Endothelial cell of umbilical vein (primary cell): ENCODE results near the gene LCLAT1. TPM values are rescaled to one million over a fixed set of nuclear protein-coding genes. Genes with fewer than 3 reads are reported as not detected.
"Not testable (repeated sequence)": the region's sequence is repeated elsewhere in the genome, so short reads cannot be mapped to it uniquely, and the experiment has no call there.

Experiments
- BruUV-seq: library from RNA; stranded (reverse); fragments of 400-500 nt; replicated peaks from 2 replicates; lab custom pipeline; 2021; lab: Mats Ljungman, UMichigan
- CTCF ChIA-PET: fragments of 300-600, 350-600 bp; sonication (Branson Sonifier 250); formaldehyde crosslinking; loops from one replicate; lab custom pipeline; 2021; ENCODE audit warnings: antibody characterized with exemption, inconsistent platforms; lab: Charles Lee
- POLR2A ChIA-PET: fragments of 300-600, 350-600 bp; sonication (Branson Sonifier 250); formaldehyde crosslinking; loops from one replicate; lab custom pipeline; 2021; ENCODE audit warnings: antibody characterized with exemption, inconsistent platforms; lab: Charles Lee
- DNase-seq: peaks from one replicate; pipeline ENCODE4 v3.0.0-alpha.2; 2011; ENCODE audit warnings: low read depth, low spot score
- FAIRE-seq: peaks from 2 replicates; lab custom pipeline; 2011; peaks lifted over from hg19 to GRCh38; lab: Jason Lieb, UNC
- H2AFZ ChIP-seq: 2 replicates; pipeline ENCODE4 v1.6.0; 2012; ENCODE audit warnings: low read depth, low read length, control low read depth, inconsistent platforms
- H3K27ac ChIP-seq: 2 replicates; pipeline ENCODE4 v1.5.1; 2011; ENCODE audit warnings: low read depth, mild to moderate bottlenecking, control low read depth, low read length, moderate library complexity; ENCODE audit not compliant: insufficient read depth
- H3K27me3 ChIP-seq, 2 experiments: 2 replicates each; pipeline versions ENCODE4 v1.6.0 to v1.6.1; 2011; ENCODE audit warnings: low read length in 2 of 2, mixed read lengths in 1 of 2; ENCODE audit not compliant: control insufficient read depth in 2 of 2, insufficient read depth in 2 of 2
- H3K36me3 ChIP-seq, 2 experiments: 2 replicates in 1 of 2; 3 replicates in 1 of 2; pipeline ENCODE4 v1.5.1; 2011; ENCODE audit warnings: low read length in 2 of 2, mild to moderate bottlenecking in 1 of 2, moderate library complexity in 1 of 2; ENCODE audit not compliant: control insufficient read depth in 2 of 2, insufficient read depth in 2 of 2; ENCODE audit errors: extremely low read depth in 1 of 2
- H3K4me1 ChIP-seq: 3 replicates; pipeline ENCODE4 v1.5.1; 2011; ENCODE audit warnings: mild to moderate bottlenecking, low read length; ENCODE audit not compliant: control insufficient read depth, insufficient read depth; ENCODE audit errors: extremely low read depth
- H3K4me2 ChIP-seq: 2 replicates; pipeline ENCODE4 v1.6.1; 2011; ENCODE audit warnings: low read length, control low read depth, mixed read lengths; ENCODE audit not compliant: insufficient read depth
- H3K4me3 ChIP-seq, 3 experiments: fragments of 200-600 bp in 1 of 3; sonication (generic), shearing (Covaris generic) in 1 of 3; replicated peaks in 1 of 3; 2 replicates each; pipeline ENCODE4 v1.5.1; 2011 to 2016; ENCODE audit warnings: control low read depth in 3 of 3, low read length in 3 of 3, mild to moderate bottlenecking in 2 of 3, inconsistent platforms in 1 of 3, low read depth in 1 of 3, moderate library complexity in 1 of 3; ENCODE audit not compliant: insufficient read depth in 1 of 3
- H3K79me2 ChIP-seq: 2 replicates; pipeline ENCODE4 v1.6.0; 2012; ENCODE audit warnings: low read length, inconsistent platforms; ENCODE audit not compliant: control insufficient read depth, insufficient read depth
- H3K9ac ChIP-seq: replicated peaks from 2 replicates; pipeline ENCODE3; 2011; ENCODE audit warnings: low read length, control low read depth; ENCODE audit not compliant: insufficient read depth; ENCODE audit errors: extremely low read depth
- H3K9me1 ChIP-seq: replicated peaks from 3 replicates; pipeline ENCODE4 v1.6.0; 2011; ENCODE audit warnings: mild to moderate bottlenecking, low read length; ENCODE audit not compliant: control insufficient read depth, insufficient read depth; ENCODE audit errors: extremely low read depth
- H3K9me3 ChIP-seq: replicated peaks from 2 replicates; pipeline ENCODE4 v1.5.1; 2012; ENCODE audit warnings: low read length, inconsistent platforms; ENCODE audit not compliant: control insufficient read depth, insufficient read depth
- H4K20me1 ChIP-seq: replicated peaks from 2 replicates; pipeline ENCODE3; 2011; ENCODE audit warnings: mild to moderate bottlenecking, low read length; ENCODE audit not compliant: control insufficient read depth, insufficient read depth; ENCODE audit errors: extremely low read depth
- CTCF ChIP-seq, 2 donors: IDR thresholded peaks; 1 replicate in 1 of 2; 2 replicates in 1 of 2; pipeline ENCODE4 v1.5.1; 2011; ENCODE audit warnings: low read length in 2 of 2, mild to moderate bottlenecking in 2 of 2, moderate library complexity in 2 of 2, control low read depth in 1 of 2, inconsistent platforms in 1 of 2, low read depth in 1 of 2; ENCODE audit not compliant: insufficient read depth in 1 of 2; ENCODE audit errors: extremely low read depth in 1 of 2
- EZH2 ChIP-seq: IDR thresholded peaks from 2 replicates; pipeline ENCODE4 v1.6.1; 2012; ENCODE audit warnings: borderline replicate concordance, low read depth, mild to moderate bottlenecking, moderate library complexity, low read length, inconsistent platforms; ENCODE audit not compliant: severe bottlenecking
- FOS ChIP-seq: IDR thresholded peaks from 2 replicates; pipeline ENCODE4 v1.6.1; 2011; ENCODE audit warnings: mild to moderate bottlenecking, low read length, moderate library complexity, borderline replicate concordance; ENCODE audit not compliant: insufficient read depth
- GATA2 ChIP-seq: IDR thresholded peaks from 2 replicates; pipeline ENCODE4 v1.7.0; 2011; ENCODE audit warnings: low read depth, mild to moderate bottlenecking, moderate library complexity, mixed read lengths, low read length; ENCODE audit not compliant: insufficient read length, insufficient read depth
- JUN ChIP-seq: IDR thresholded peaks from 2 replicates; pipeline ENCODE4 v1.6.1; 2011; ENCODE audit warnings: borderline replicate concordance, low read depth; ENCODE audit not compliant: insufficient read length, insufficient read depth
- MAX ChIP-seq: IDR thresholded peaks from 2 replicates; pipeline ENCODE4 v1.6.1; 2011; ENCODE audit not compliant: insufficient read depth, insufficient read length
- MYC ChIP-seq: IDR thresholded peaks from one replicate; pipeline ENCODE4 v1.6.1; 2011; ENCODE audit warnings: mild to moderate bottlenecking, low read depth, low read length
- POLR2AphosphoS5 ChIP-seq: IDR thresholded peaks from 2 replicates; pipeline ENCODE4 v1.6.1; 2012; ENCODE audit warnings: low read depth, mild to moderate bottlenecking, control low read depth, low read length, moderate library complexity; ENCODE audit not compliant: insufficient read depth
- dilution Hi-C: fragments of 300-500 bp; cut with MboI; formaldehyde crosslinking; loops from one replicate; pipeline ENCODE4 v1.15.0; 2019; ENCODE audit warnings: low sequenced_read_pairs; ENCODE audit not compliant: extremely low pct_ligation_motif_present
- intact Hi-C: fragments of 100-400 bp; cut with micrococcal nuclease; formaldehyde crosslinking; loops from one replicate; pipeline ENCODE4 v1.10.0; 2022
- polyA plus RNA-seq, 4 experiments: library from polyadenylated mRNA; depleted of rRNA in 3 of 4; stranded (reverse) in 3 of 4; unstranded in 1 of 4; fragments of >200 nt; gene quantifications; 2 replicates each; pipeline versions ENCODE4 v1.2.1 to v1.2.3, GENCODE V29; 2011 to 2012; ENCODE audit warnings: missing spikeins in 1 of 4
- total RNA-seq: library from RNA; stranded (reverse); gene quantifications from 2 replicates; pipeline ENCODE4 v1.2.3, GENCODE V29; 2021

Gene LCLAT1
- total and polyA plus RNA-seq, 2 donors (not counting 3 experiments of a cell fraction or from before 2014, with no cell fraction given) = 6.1 to 20.8 TPM

GRCh38 chr2:30641765-30642345 lies 194.8 kb downstream of the LCLAT1 start:
- Histone ChIP-seq H3K4me1 (no peaks in the 10 kb centered on the region), H3K4me2 (no peak overlapping the region), H3K36me3 (peaks cover 0 to 2% of the 10 kb centered on the region in 2 experiments), H3K79me2 (no peaks in the 10 kb centered on the region), H4K20me1 (no peaks in the 10 kb centered on the region), H3K27me3 (no peaks in the 10 kb centered on the region), H3K9ac (no peak overlapping the region), H3K9me1 (no peaks in the 10 kb centered on the region), H2AFZ (no peak overlapping the region), H3K4me3 (no peak overlapping the region), H3K27ac (no peak overlapping the region), H3K9me3 (no peaks in the 10 kb centered on the region)
- TF ChIP-seq JUN = no peak
- no peak for TF ChIP-seq POLR2AphosphoS5
- no peak for TF ChIP-seq FOS
- TF ChIP-seq GATA2 = no peak
- TF ChIP-seq MAX = no peak
- TF ChIP-seq MYC = no peak
- TF ChIP-seq CTCF (IDR thresholded peaks at IDR 0.05; ENCODE audit: extremely low read depth in 1 of 2, insufficient read depth in 1 of 2, low read depth in 1 of 2, low read length in 2 of 2) = no peak
- TF ChIP-seq EZH2 = no peak
- intact Hi-C loops = no loop called here
- FAIRE-seq = peak; percentile 31
- no peak for DNase-seq
- BruUV-seq = TSS peak; percentile 15
- dilution Hi-C loops = no loop called here
- POLR2A ChIA-PET = no interaction called here
- CTCF ChIA-PET = interaction anchor here (1.2 kb wide), 1 partner anchor 70 kb away, joined by 4 read pairs; no protein-coding TSS in a partner anchor

GRCh38 chr2:30643013-30643412 lies 196.0 kb downstream of the LCLAT1 start:
- H3K79me2 ChIP-seq, H3K9me1 ChIP-seq, H3K9me3 ChIP-seq, H3K4me1 ChIP-seq, H3K4me3 ChIP-seq, DNase-seq, H4K20me1 ChIP-seq, FAIRE-seq, H3K9ac ChIP-seq, H3K36me3 ChIP-seq, POLR2A ChIA-PET, dilution Hi-C loops, BruUV-seq, H2AFZ ChIP-seq, H3K4me2 ChIP-seq, intact Hi-C loops, H3K27ac ChIP-seq, H3K27me3 ChIP-seq: not testable (repeated sequence)
- CTCF ChIA-PET = interaction anchor here (1.2 kb wide), 1 partner anchor 69 kb away, joined by 4 read pairs; no protein-coding TSS in a partner anchor
